NCI-H446 treated with DMSO at 0.1 percent for 48 hours (cell line): Measurements from ENCODE around the gene SLC23A3.

ENCODE experiments used
- DNase-seq: peaks from one replicate; lab custom pipeline; 2025; lab: John Stamatoyannopoulos, UW

Gene SLC23A3

DNA sequence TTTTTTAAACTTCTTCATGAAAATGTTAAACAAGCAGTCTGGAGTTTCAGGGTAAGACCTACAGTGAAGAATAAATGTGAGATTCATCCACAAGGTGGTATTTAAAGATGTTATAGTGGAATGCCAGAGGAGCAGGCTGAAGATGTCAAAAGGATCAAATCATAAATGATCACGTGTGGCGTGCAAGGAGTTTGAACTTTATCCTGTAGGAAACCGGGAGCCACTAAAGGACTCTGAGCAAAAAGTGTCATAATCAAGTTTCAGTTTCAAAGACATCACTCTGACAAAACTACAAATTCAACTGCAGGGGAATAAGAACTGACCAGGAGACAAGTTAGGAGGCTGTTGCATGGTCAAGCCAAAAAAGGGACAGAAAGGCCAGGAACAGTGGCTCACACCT is 29.1 kb downstream of the SLC23A3 start:
- DNase-seq: no peak

DNA sequence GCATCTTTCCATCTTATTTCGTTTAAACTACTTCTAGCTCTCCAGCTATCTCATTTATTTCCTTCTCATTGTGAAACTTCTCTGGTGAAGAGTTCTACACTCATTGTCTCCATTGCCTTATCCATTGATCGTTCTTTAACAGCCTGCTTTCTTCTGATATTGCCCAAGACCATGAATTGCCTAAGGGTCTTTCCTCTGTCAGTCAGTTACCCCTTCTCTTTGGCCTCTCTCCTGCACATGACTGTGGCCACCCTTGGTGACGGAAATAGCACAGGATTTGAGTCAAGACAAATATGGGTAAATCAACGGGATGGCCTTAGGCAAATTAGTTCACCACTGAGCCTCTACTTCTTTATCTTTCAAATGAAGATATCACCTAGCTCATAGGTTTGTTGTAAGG is 35.9 kb downstream of the SLC23A3 start:
- DNase-seq: no peak

DNA sequence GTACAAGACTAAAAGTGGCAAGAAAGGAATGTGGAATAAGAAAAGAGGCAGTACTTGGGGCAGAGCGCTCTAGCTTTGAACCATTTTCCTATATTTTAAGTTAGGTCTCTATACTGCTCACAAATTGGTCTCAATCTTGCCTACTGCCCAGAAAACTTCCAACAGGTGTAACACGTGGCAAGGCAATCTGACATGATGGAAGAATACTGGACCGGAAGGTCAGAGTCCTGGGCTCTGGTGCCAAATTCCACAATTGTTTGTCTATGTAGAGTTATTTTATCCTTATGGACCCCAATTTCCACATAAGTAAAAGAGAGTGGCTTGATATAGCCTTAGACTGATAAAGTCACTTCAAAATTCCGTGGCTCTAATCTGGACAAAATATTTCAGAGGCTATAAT is 38.1 kb downstream of the SLC23A3 start:
- DNase-seq: no peak

DNA sequence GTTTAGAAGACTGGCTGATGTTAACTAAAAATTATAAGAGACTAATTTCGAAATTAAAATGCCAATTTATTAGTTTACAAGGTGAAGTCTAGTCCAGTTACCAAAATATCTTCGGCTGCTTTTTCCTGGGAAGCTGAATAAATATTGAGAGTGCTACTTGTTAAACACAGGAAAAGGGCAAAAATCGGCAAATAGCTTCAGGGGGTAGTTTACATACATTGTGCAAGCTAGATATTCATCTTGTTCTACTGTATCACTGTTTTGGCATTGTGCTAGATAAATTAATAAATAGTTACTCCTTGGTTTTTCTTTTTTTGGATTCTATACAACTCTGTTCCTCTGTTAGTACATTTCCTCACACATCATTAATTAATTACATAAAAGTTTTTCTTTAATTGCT is 38.5 kb downstream of the SLC23A3 start:
- DNase-seq: no peak

DNA sequence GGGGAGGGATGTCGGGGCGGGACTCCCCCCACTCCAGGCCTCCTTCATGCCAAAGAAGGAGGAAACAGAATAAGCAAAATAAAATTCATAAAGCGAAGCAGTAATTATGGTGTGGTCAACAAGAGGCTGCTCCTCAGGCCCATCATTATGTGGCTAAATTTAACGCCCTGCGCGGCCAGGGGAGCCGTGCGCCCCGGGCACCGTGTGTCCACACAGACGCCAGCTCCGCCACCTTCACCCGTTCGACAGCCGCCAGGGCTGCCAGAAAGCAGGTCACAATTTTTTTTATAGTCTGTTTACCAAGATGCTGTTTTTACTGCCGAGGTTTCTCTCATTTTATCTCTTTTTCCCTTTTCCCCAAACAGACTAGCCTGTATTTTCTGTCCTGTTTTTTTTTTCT is 40.2 kb downstream of the SLC23A3 start:
- no peak for DNase-seq

DNA sequence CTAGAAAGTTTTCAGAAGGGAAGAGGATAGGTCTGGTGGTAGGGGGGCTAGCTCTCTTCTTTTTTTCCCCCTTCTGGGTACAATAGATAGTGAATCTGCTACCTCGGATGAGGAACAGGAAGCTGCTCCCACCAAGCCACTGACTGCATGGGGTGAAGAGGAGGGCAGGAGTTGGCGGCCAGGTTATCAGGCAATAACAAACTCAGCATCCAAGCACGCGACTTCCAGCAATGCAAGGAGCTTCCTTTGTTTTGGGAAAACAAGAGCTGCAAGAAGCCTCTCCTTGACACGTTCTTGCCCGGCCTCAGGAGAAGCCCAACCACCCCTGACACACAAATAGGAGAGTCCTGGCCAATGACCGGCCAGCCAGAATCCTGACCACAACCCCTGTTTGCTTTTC is 41.4 kb downstream of the SLC23A3 start:
- no peak for DNase-seq

DNA sequence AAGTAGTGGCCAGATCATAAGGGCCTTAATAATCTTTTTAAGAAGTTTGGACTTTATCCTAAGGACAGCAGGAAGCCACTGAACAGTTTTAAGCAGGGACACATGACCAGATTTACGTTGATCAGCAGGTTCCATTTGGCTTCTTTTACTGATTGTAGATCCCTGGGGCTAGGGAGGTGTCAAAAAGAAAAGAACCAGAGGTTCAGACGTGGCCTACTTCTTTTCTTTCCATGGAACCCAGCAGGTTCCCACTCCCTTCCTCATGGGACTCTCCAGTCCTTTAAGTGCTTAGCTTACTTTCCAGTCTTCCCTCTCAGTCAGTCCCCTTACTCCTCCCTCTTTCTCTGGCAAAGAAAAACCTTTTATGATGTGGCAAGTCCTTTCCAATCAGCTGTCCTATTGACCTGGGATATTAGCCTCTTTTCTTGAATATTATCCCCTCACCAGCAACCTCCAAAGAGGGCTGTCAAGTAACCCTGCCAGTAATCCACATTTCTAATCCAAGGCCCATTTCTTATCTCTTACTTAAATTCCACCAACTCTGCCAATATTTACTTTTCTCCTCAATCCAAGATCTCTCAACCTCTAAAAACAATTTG is 42.7 kb downstream of the SLC23A3 start:
- DNase-seq: no peak

DNA sequence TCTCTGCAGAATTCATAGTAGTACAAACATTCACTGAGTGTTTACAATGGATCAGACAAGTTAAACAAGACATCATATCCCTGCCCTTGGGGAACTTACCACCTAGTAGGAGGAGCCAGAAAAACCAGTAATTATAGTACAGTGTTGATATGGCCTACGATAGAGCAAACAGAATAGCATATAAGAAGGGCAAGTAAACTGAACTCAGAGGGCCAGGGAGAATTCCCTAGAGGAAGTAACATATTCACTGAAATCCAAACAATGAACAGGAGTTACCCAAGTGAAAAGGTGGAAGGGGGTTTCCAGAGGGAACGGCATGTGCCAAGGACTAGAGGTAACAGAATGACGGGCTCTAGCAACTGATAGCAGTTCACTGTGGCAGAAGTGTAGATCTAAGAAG is 43.3 kb downstream of the SLC23A3 start:
- no peak for DNase-seq

DNA sequence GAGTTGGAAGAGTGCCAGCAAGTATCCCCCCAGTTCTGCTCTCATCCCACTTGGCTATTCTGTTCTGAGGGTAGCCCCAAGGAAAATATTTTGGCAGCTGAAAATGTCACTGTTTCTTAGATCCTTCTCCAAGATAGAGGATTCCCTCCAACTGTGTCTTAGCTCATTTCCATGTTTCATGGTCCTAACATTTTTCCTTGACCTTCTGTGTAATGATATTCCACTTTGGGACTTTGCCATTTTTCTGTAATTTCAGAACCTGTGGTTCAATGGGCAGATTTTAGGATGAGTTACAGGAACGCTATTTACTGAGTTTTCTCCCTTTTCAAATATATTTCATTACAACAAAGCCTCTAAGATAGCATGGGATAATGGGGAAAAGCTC is 44.0 kb downstream of the SLC23A3 start:
- DNase-seq: no peak

DNA sequence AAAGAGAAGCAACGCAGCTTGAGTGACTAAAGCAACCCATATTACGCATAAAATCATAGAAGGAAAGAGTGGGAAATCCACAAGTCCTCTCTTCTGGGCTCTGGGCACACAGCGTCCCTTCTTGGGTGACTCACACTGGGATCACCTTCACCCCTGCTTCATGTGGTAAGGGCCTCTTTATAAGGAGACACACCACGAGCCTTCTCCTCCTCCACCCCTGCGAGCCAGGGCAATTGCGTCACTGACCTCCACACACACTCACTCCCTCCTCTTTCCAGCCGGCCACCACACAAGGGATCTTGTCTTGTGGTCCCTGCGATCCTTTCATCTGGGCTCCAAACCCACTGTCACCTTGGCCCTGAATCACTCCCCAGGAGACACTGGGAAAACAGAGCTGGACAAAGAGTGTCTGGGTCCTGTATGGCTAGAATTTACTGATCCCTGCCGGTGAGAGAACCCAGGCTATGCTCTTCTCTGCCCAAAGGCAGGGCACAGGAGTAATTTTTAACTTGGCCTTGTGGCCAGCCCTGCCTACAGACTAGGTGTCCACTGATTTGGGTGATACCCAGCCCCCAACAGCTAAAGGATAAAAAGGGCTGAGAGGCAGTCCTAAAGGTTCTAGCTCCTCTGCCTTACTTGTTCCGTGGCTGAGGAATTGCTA is 44.5 kb downstream of the SLC23A3 start:
- no peak for DNase-seq

DNA sequence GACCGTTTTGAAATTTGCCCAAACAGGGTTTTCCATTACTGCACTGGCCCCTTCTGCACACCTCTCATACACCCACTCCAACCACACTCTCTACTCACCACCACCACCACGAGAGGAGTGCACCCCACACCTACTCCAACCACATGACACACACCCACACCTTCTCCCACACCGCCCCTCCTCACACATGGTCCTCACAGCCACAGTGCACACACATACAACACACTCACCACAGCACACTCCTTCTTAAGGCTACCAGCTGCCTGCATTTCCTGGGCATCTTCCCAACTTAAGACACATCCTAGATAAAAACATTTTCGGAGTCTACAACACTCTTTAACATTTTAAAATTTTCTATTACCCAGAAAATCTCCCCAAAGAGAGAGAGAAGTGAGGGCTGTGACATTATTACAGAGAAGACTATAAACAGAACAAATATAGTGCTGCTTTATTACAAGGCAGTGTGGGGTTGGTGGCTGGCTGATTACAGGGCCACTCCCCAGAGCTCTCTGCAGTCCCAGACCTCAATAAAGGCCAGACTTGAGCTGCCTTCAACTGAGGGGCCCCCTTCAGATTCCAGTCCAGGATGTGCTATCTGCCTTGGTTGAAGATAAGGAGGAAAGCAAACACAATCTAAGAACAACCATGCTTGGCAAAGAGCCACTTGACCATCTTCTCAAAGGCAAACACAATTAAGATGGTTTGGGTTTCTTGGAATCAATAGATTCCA is 45.3 kb downstream of the SLC23A3 start:
- DNase-seq: no peak

DNA sequence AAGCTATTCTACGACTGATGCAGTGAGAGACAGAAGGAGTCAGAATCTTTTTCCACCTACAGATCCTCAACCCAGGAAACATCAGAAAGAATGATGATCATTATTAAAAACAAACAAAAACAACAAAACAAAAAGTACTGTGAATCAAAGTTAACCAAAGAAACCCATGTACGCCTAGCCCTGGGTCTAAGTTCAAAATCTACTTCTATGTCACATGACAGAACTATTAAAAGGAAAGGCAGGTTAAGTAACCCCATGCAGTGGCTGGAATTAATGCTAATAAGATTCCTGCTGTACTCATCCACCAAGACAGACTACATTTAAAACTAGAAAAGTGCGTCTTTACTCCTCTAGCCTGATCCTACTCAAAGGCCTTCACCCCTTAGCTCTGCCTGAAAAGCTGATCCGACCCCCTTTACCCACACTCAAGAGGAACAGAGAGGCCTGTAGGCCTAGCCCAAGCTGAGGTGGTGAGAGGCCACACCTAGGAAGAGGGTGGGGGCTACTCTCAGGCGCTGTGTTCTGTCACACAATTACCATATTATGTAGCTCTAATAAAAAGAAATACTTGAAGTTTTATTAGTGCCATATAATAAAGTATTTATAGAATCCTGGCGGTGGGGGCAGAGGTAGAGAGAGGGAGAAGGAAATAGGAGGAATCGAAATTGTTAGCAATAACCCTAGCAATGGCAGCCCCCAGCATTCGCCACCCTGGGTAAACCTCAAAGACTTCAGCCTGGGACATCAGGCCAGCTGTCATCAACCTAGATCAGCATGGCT is 46.3 kb downstream of the SLC23A3 start:
- DNase-seq: no peak

DNA sequence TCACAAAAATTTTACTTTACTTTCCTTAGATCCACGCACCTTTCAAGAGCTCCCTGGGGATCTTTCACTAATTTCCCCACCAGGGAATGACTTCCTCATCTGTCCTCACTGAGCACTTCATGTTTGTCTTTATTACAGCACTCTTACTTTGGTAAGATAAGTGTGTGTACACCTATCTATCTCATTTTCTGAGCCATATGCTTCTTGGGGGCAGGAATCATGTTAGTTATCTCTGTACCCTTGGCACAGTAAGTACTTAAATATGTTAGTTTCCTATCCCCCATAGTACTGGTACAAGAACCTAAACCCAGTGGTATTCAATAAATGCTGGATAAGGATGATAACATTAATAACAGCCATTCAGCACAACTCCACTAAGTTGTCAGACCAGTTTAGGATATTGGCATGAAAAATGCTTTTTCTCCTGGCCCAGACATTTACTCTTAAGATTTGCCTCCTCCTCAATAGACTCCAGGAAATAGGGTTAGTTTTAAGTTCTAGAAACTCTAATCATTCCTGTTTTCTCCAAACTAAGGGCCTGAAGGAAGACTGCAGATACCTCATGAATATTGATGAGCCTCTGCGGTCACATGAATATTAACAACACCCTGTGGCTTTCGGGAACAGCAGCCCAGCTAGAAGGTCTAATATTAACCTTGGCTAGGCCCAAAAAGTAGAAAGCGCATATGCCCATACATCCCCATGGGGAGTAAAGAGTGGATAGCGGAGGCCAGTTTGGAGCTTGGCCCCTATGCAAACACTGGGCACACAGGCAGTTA is 47.4 kb downstream of the SLC23A3 start:
- DNase-seq: no peak

DNA sequence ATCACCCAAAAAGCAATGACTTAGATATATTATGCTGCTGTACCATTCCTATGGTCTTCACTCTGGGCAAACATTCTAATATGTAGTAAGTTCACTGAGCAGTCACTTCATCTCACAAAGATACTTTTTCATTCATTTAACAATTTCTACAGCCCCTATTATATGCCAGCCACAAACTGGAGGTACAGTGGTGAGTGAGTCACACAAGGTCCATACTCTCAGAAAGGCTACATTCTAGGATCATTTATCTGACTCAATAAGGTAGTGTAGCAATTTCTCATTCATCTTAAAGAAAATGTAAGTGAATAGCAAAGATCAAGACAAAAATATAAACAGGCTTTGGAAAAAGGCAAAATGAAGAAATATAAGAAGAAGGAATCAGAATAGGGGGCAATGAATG is 49.7 kb downstream of the SLC23A3 start:
- no peak for DNase-seq

DNA sequence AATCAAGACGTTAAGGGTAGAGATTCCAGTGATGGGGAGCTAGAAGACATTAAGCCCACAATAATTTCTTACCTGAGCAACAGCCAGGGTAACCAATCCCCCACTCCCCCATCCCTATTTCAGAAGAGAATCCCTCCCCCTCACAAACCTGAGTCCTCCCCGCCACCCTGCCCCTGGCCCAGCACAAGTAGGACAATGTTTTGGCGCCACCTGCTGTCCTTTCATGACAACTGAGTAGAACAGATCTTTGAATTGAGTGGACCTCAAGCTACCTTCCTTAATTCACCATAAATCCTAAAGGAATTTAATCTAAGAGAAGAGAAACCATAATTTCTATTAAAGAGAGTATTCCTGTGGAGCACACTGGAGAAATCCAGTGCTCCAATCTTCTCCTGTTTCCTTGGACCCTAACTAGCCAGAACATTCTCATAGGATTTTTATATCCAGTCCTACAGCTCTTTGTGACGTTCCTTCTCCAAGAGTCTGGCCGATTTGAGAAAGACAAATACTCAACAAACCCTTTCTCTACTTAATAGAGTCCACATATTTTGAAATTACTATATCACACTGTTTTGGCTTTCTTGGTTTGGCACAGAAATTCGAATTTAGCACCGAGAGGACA is 50.3 kb downstream of the SLC23A3 start:
- no peak for DNase-seq

DNA sequence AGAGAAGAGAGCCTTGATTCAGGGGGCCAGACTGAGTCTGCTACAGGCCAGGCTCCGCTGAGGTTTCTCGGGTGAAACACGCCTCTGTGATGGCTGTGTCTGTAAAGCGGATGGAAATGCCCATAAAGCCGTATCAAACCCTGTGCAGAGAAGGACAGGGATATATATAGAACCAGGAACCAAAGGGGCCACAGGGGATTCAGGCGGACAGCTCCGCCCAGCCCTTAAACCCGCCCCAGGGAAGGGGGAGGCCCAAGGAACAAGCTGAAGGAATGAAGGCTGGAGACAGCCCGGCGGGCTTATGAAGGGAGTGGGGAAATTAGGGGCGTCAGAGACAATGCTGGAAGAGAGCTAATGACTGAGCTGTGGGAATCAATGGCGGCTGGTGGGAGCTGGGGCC is 51.3 kb downstream of the SLC23A3 start:
- no peak for DNase-seq

DNA sequence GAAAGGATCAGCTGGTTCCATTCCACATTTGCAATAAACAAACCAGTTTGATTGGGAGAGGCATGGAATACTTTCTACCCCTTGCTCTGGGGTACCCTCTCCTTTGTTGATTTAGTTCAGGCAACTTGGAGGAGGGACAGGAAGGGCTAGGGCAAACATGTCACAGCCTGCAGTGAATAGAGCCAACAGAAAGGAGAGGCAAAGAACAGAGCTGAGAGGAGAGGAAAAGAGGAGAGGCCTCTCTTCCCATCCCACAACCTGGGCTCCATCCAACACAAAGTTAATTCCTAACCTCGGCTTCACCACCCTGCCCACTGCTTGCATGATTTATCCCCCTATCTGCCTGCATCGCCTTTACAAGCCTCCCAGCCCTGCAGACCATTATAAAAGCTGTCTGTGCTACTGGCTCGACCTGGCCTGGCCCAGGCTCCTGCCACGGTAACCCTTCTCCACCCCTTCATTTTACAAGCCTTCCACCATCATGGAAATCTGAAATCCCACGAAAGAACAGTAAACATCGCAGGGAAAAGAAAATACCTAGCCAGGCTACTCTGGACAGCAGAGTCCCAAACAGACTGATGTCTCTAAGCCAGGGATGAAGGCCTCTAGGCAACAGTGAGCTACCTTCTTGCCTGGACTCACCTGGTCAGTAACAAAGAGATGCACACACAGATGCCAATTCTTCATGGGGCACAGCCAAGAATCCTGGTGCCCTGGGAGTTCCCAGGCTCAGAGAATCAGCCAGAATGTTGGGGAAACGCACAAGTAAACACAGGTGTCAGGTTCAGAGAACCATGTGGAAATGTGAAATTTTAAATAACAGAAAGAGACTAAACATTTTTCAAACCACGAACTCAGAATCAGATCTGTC is 52.8 kb downstream of the SLC23A3 start:
- no peak for DNase-seq

DNA sequence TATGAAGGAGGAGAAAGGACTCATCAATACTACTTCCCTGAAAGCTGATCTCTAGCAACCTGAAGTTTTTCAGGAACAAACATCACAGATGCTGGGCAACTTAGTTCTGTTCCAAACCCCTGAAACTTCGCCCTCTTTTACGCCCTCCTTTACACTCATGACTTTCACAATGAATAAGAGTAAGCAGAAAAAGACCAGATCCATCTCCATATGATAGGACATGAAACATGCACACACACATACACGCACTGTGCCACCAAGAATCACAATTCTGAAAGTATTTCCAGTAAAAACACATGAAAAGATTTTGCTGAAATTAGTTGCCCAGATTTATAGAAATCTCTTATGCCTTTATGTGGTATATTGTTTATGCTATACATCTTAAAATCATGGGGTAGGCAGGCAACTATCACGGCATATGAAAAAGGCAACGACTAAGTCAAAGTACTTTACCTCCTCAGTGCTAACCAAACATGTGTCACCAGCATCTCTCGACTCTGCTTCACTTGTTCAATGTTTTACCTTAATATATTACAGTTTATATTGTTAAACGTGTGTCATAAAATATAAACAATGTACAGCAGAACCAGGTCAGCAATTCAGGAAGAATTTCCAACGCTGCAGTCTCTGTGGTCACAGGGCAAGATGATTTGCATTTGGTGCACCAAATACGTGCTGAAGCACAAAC is 57.0 kb downstream of the SLC23A3 start:
- no peak for DNase-seq

DNA sequence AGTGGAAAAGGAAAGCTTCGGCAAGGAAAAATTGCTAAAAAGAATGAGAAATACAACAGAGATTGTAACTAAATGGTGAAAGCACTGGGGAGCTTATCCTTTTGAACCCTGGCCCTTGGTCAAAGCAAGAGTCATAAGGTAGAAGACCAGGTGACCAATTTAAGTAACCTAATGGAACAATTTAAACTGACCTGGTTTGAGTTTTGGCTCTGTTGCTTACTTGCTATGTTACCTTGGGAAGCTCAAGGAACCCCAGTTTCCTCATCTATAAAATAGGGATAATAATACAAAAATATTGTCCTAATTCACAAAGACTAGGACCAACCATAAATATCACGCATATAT is 57.8 kb downstream of the SLC23A3 start:
- no peak for DNase-seq
